ENCODE results near the gene PTPRD.

PTPRD gene

GRCh38 chr9:8806150-8806549 lies 1806.7 kb downstream of the PTPRD start:
- DNase-seq (ENCODE audit: low read depth in 4 of 4, low spot score in 1 of 4), result no peak

GRCh38 chr9:8804613-8805012 lies 1808.2 kb downstream of the PTPRD start:
- no peak for DNase-seq (ENCODE audit: low read depth in 4 of 4, low spot score in 1 of 4)

- no peak for DNase-seq (ENCODE audit: low read depth in 4 of 4, low spot score in 1 of 4)
These were observed 1810.6 kb downstream of the PTPRD start for GRCh38 chr9:8802242-8802641.

- no peak for DNase-seq (ENCODE audit: low read depth in 4 of 4, low spot score in 1 of 4)
These were observed 1812.6 kb downstream of the PTPRD start for GRCh38 chr9:8800196-8800595.

- no peak for DNase-seq (ENCODE audit: low read depth in 4 of 4, low spot score in 1 of 4)
These were observed 1813.2 kb downstream of the PTPRD start for GRCh38 chr9:8799615-8800014.

GRCh38 chr9:8799206-8799605 lies 1813.6 kb downstream of the PTPRD start:
- no peak for DNase-seq (ENCODE audit: low read depth in 4 of 4, low spot score in 1 of 4)

GRCh38 chr9:8784838-8785237 lies 1828.0 kb downstream of the PTPRD start:
- DNase-seq (ENCODE audit: low read depth in 4 of 4, low spot score in 1 of 4), result no peak

- no peak for DNase-seq (ENCODE audit: low read depth in 4 of 4, low spot score in 1 of 4)
These were observed 1828.9 kb downstream of the PTPRD start for GRCh38 chr9:8783941-8784340.

GRCh38 chr9:8782237-8782636 lies 1830.6 kb downstream of the PTPRD start:
- DNase-seq (ENCODE audit: low read depth in 4 of 4, low spot score in 1 of 4), result no peak

- no peak for DNase-seq (ENCODE audit: low read depth in 4 of 4, low spot score in 1 of 4)
These were observed 1831.3 kb downstream of the PTPRD start for GRCh38 chr9:8781458-8781857.

- no peak for DNase-seq (ENCODE audit: low read depth in 4 of 4, low spot score in 1 of 4)
These were observed 1832.4 kb downstream of the PTPRD start for GRCh38 chr9:8780386-8780785.

GRCh38 chr9:8779478-8779877 lies 1833.3 kb downstream of the PTPRD start:
- no peak for DNase-seq (ENCODE audit: low read depth in 4 of 4, low spot score in 1 of 4)

GRCh38 chr9:8778356-8778755 lies 1834.4 kb downstream of the PTPRD start:
- DNase-seq (ENCODE audit: low read depth in 4 of 4, low spot score in 1 of 4), result no peak

GRCh38 chr9:8772302-8772701 lies 1840.5 kb downstream of the PTPRD start:
- no peak for DNase-seq (ENCODE audit: low read depth in 4 of 4, low spot score in 1 of 4)

GRCh38 chr9:8769153-8769552 lies 1843.6 kb downstream of the PTPRD start:
- DNase-seq (ENCODE audit: low read depth in 4 of 4, low spot score in 1 of 4), result no peak

- DNase-seq (ENCODE audit: low read depth in 4 of 4, low spot score in 1 of 4), result no peak
These were observed 1846.7 kb downstream of the PTPRD start for GRCh38 chr9:8766096-8766495.

GRCh38 chr9:8764051-8764450 lies 1848.8 kb downstream of the PTPRD start:
- no peak for DNase-seq (ENCODE audit: low read depth in 4 of 4, low spot score in 1 of 4)

GRCh38 chr9:8762479-8763085 lies 1850.2 kb downstream of the PTPRD start:
- no peak for DNase-seq (ENCODE audit: low read depth in 4 of 4, low spot score in 1 of 4)

- DNase-seq (ENCODE audit: low read depth in 4 of 4, low spot score in 1 of 4), result no peak
These were observed 1852.6 kb downstream of the PTPRD start for GRCh38 chr9:8760000-8760767.

GRCh38 chr9:8757881-8758280 lies 1854.9 kb downstream of the PTPRD start:
- DNase-seq (ENCODE audit: low read depth in 4 of 4, low spot score in 1 of 4), result no peak

GRCh38 chr9:8754751-8755150 lies 1858.1 kb downstream of the PTPRD start:
- DNase-seq (ENCODE audit: low read depth in 4 of 4, low spot score in 1 of 4), result no peak

- DNase-seq (ENCODE audit: low read depth in 4 of 4, low spot score in 1 of 4), result no peak
These were observed 1861.3 kb downstream of the PTPRD start for GRCh38 chr9:8751406-8751930.

- no peak for DNase-seq (ENCODE audit: low read depth in 4 of 4, low spot score in 1 of 4)
These were observed 1862.2 kb downstream of the PTPRD start for GRCh38 chr9:8750639-8751051.

All from stimulated activated CD4-positive, alpha-beta T cell treated with anti-CD3 and anti-CD28 coated beads, Interleukin-1b, Interleukin-23, amount 100 ng/mL, for 24 hours (primary cell).